ENCODE measurements around the gene ETV6.

ETV6 gene

GRCh38 chr12:11782914-11783420, 133.5 kb downstream of the ETV6 start:
- FAIRE-seq = no peak

- no peak for FAIRE-seq
Observed at GRCh38 chr12:11785712-11786111, 136.2 kb downstream of the ETV6 start.

- FAIRE-seq = no peak
Observed at GRCh38 chr12:11786638-11787365, 137.3 kb downstream of the ETV6 start.

- no peak for FAIRE-seq
Observed at GRCh38 chr12:11787437-11787836, 138.0 kb downstream of the ETV6 start.

GRCh38 chr12:11787933-11788849, 138.7 kb downstream of the ETV6 start:
- FAIRE-seq = no peak

GRCh38 chr12:11793921-11794710, 144.6 kb downstream of the ETV6 start:
- no peak for FAIRE-seq

GRCh38 chr12:11794751-11795150, 145.3 kb downstream of the ETV6 start:
- FAIRE-seq = no peak

GRCh38 chr12:11795192-11795912, 145.9 kb downstream of the ETV6 start:
- no peak for FAIRE-seq

GRCh38 chr12:11795913-11796459, 146.5 kb downstream of the ETV6 start:
- no peak for FAIRE-seq

- FAIRE-seq = no peak
Observed at GRCh38 chr12:11797317-11797913, 147.9 kb downstream of the ETV6 start.

GRCh38 chr12:11798006-11798708, 148.7 kb downstream of the ETV6 start:
- no peak for FAIRE-seq

- no peak for FAIRE-seq
Observed at GRCh38 chr12:11798856-11799501, 149.5 kb downstream of the ETV6 start.

GRCh38 chr12:11799502-11799873, 150.0 kb downstream of the ETV6 start:
- no peak for FAIRE-seq

GRCh38 chr12:11801643-11802042, 152.2 kb downstream of the ETV6 start:
- FAIRE-seq = no peak

- no peak for FAIRE-seq
Observed at GRCh38 chr12:11804130-11804529, 154.7 kb downstream of the ETV6 start.

GRCh38 chr12:11805043-11805442, 155.6 kb downstream of the ETV6 start:
- no peak for FAIRE-seq

- FAIRE-seq = no peak
Observed at GRCh38 chr12:11805680-11806079, 156.2 kb downstream of the ETV6 start.

- no peak for FAIRE-seq
Observed at GRCh38 chr12:11807458-11807857, 158.0 kb downstream of the ETV6 start.

GRCh38 chr12:11808931-11809330, 159.5 kb downstream of the ETV6 start:
- FAIRE-seq = no peak

GRCh38 chr12:11810206-11810545, 160.7 kb downstream of the ETV6 start:
- FAIRE-seq = no peak
